HG03139 (cell line): Measurements from ENCODE around the gene CRIP2.
A peak's percentile ranks its signal among the peaks of the same experiment; 100 is the strongest.

Experiments
- ATAC-seq: cut with Tn5 transposase; IDR thresholded peaks from one replicate; pipeline ENCODE4 v1.9.1; 2021; ENCODE audit not compliant: unreplicated experiment

Gene CRIP2

GRCh38 chr14:105442834-105443233 lies 31.8 kb upstream of the CRIP2 start:
- ATAC-seq: no peak

- ATAC-seq: no peak
Observed at GRCh38 chr14:105444859-105445258, 29.8 kb upstream of the CRIP2 start.

- no peak for ATAC-seq
Observed at GRCh38 chr14:105445290-105445689, 29.3 kb upstream of the CRIP2 start.

- no peak for ATAC-seq
Observed at GRCh38 chr14:105445901-105446845, 28.4 kb upstream of the CRIP2 start.

- no peak for ATAC-seq
Observed at GRCh38 chr14:105446971-105447370, 27.6 kb upstream of the CRIP2 start.

- no peak for ATAC-seq
Observed at GRCh38 chr14:105447651-105448640, 26.7 kb upstream of the CRIP2 start.

GRCh38 chr14:105448706-105449111 lies 25.9 kb upstream of the CRIP2 start:
- ATAC-seq: peak; percentile 65

- no peak for ATAC-seq
Observed at GRCh38 chr14:105449276-105450122, 25.1 kb upstream of the CRIP2 start.

- ATAC-seq: no peak
Observed at GRCh38 chr14:105450123-105450505, 24.5 kb upstream of the CRIP2 start.

GRCh38 chr14:105450864-105451720 lies 23.5 kb upstream of the CRIP2 start:
- no peak for ATAC-seq

- ATAC-seq: no peak
Observed at GRCh38 chr14:105452963-105453362, 21.7 kb upstream of the CRIP2 start.

- no peak for ATAC-seq
Observed at GRCh38 chr14:105453847-105454246, 20.8 kb upstream of the CRIP2 start.

GRCh38 chr14:105455086-105455640 lies 19.5 kb upstream of the CRIP2 start:
- no peak for ATAC-seq

- ATAC-seq: no peak
Observed at GRCh38 chr14:105455766-105456660, 18.6 kb upstream of the CRIP2 start.

- ATAC-seq: no peak
Observed at GRCh38 chr14:105456736-105457617, 17.6 kb upstream of the CRIP2 start.

- ATAC-seq: no peak
Observed at GRCh38 chr14:105458010-105458409, 16.6 kb upstream of the CRIP2 start.

GRCh38 chr14:105458571-105458970 lies 16.1 kb upstream of the CRIP2 start:
- ATAC-seq: no peak
